RCC 7860 (cell line): Measurements from ENCODE around the gene GAD1.

ENCODE experiments used
- DNase-seq: peaks from one replicate; pipeline ENCODE4 v3.0.0-alpha.2; 2015; ENCODE audit warnings: low spot score
- FAIRE-seq: peaks from 2 replicates; lab custom pipeline; 2012; peaks lifted over from hg19 to GRCh38; lab: Jason Lieb, UNC

Gene GAD1

DNA sequence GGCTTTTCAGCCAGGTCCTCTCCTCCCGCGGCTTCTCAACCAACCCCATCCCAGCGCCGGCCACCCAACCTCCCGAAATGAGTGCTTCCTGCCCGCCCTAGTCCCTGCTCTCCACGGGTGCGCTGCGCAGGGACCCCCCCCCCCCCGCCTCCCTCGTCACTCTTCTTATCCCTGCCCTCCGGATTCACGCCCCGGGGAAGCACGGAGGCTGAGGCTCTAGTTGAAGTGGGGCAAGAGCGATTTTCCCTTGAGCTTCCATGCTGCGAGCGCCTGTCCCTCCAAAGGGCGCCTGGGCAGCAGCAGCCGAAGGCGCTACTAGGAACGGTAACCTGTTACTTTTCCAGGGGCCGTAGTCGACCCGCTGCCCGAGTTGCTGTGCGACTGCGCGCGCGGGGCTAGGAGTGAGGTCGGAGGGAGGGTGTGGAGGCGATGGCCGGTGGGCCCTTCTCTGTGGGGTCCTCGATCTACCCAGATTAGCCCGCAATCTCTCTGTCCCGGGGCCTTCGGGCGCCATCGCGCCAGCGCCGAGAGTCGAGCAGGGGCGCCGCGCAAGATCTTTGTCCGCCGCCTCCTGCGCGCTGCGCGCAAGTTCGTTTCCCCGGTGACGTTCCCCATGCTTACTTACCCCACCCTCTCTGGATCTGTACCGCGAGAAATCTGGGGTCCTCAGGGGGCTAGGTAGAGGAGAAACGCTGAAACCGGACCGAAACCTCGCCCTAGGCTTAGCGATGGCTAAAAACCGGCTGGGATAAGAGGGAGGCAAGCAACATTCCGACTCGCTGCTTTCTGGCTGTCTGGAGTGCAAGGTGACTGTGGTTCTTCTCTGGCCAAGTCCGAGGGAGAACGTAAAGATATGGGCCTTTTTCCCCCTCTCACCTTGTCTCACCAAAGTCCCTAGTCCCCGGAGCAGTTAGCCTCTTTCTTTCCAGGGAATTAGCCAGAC is 677 bp downstream of the GAD1 start:
- FAIRE-seq (no peak), DNase-seq (no peak)

DNA sequence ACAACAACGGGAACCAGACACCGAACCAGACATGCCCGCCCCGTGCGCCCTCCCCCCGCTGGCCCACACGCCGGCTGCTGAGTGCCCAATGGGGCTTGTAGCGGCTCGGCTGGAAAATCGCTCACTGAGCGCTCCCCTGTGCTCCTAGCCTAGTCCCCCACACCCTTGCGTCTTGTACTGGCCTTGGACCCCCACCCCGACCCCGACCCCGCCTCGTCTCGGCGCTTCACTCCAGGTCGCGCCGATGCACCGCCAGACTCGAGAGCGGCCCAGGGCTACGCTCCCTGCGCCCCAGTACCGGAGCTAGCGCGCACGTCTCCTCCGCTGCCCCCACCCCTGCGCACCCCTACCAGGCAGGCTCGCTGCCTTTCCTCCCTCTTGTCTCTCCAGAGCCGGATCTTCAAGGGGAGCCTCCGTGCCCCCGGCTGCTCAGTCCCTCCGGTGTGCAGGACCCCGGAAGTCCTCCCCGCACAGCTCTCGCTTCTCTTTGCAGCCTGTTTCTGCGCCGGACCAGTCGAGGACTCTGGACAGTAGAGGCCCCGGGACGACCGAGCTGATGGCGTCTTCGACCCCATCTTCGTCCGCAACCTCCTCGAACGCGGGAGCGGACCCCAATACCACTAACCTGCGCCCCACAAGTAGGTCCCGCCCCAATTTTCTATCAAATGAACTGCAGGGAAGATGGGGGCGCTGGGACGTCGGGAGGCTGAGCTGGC is 1.5 kb downstream of the GAD1 start:
- DNase-seq (no peak), FAIRE-seq (no peak)

DNA sequence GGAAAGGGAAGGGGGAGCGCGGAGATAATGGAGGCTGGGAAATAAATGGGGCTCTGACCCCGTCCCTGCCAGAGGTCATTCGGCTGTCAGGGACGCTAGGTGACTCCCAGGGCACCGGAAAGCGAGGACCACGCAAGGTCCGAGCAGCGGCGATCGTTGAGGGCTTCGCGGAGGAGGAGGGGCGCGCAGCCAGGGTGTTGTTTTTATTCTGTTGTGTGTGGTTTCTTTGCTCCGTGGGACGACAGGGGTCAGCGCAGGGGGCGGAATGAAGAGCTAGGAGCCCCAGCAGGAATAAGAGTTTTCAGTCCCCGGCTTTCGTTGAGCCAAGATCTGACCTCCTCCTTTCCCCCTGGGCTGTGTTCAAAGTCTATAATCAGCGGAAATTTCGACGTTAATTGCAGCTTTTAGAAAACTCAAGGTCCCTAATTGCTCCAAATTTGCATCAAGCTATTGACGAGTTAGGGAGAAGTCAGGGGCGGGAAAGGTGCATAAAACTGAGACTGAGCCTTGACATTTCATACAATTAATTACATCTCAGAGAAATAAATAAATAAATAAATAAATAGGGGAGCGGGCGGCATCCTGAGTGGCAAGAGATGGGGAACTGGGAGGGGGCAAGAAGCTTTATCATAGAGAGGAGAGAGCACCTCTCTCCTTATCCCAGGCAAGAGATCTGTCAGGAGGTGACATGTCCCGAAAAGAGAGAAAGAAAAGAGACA is 2.2 kb downstream of the GAD1 start:
- DNase-seq: no peak
- no peak for FAIRE-seq

DNA sequence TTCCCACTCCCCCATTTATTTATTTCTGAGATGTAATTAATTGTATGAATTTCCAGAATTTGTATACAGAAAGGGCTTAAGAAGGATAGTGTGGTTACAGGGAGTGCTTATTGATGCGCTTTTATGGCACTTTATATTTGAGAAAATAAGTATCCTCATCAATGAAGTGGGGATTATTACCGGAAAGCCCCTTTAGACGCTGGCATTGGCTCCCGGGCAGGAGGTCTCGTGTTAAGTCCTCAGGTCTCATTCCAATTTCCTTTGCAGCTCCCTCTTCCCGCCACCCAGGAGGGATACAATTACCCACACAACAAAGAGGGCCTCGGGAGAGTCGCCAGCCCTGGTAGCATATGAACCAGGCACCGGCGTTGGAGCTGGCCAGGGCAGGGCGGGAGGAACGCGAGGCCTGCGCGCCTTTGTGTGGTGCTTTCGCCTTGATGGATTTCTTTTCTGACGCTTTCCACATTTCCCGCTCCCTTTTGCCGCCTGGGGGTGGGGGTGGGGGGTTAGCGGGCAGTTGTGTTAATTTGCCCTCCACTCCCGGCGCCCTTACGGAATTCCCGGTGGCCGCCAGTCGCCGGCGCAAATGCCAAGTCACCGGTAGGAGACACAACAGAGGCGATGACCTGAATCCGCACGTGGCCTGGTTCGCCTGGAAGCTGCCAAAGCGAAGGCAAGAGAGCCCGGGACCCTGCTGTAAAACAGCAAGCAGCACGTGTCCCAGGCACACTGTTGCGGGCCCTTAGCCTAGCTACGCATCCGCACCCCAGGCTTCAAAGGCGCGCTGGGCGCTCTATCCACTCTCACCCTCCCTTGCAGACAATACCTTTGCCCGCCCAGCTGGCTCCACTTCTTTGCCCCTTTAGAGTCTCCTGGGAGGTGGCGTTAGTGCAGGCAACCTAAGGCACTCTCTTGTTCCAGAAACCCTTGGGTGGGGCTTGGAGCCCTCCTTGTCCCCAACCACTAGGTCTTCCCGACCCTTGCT is 3.3 kb downstream of the GAD1 start:
- DNase-seq: no peak
- FAIRE-seq: no peak

DNA sequence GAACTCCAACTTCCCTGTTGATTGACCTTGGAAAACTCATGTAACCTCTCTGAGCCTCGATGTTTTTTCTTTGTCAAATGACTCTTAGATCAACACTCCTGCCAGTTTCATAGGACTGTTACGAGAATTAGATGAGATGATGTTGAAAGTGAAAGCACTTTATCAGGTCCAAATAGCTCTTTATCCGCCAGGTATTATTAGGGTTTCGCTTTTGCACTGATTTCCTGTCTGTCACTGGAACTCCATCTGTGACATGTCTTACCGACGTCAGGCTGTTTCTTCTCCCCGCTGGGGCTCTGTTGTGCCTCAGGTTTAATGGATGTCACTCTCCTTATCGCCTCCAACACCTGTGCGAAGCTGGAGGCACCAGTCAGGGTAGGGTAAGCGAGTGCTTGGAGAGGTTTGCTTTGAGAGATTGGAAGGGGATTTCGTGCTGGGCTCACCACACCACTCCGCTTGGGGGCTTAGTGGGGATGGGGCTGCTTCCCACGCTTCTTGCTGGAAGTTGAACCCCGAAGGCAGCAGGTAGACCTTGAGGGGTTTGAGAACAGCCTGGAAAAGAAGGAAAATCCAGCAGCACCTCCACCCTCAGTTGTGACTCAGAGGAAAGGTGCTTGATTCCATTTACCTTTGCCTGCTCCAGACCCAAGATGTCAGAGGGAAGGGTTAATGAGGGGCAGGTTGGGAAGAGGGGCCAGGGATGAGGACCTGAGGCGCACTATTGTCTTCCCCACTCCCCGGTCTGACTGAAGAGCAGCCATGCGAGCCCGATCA is 4.3 kb downstream of the GAD1 start:
- no peak for FAIRE-seq
- DNase-seq: no peak

DNA sequence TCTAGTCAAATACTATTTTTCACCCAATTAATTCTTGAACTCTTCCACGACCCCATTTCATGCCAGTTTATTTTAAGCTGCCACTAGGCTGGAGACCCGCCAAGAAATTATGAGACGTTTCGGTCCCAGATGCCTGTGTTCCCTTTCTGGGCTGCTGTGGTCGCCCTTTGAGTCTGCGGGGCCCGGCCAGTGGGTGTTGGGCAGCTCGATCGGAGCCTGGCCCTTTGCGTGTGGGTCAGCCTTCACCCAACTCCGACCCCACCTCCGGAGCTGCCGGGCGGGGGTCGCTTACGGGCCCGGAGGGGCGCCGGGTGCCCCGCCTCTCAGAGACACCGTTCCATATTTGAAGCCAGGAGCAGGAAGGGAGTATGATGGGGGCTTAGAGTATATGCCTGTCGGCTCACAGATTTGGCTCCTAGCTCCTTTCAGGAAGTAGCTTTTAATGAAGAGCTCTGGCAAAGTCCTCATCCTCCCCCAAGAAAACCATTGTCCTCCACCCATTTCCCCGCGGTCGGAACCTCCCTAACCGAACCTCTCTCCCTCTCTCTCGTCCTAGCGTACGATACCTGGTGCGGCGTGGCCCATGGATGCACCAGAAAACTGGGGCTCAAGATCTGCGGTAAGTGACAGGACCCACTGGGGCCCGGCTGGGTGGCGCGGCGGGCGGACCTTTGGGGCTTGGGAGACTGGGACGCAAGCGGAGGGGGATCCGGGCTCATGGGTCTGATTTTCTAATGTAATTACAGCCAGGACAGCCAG is 5.0 kb downstream of the GAD1 start:
- FAIRE-seq (no peak), DNase-seq (no peak)

DNA sequence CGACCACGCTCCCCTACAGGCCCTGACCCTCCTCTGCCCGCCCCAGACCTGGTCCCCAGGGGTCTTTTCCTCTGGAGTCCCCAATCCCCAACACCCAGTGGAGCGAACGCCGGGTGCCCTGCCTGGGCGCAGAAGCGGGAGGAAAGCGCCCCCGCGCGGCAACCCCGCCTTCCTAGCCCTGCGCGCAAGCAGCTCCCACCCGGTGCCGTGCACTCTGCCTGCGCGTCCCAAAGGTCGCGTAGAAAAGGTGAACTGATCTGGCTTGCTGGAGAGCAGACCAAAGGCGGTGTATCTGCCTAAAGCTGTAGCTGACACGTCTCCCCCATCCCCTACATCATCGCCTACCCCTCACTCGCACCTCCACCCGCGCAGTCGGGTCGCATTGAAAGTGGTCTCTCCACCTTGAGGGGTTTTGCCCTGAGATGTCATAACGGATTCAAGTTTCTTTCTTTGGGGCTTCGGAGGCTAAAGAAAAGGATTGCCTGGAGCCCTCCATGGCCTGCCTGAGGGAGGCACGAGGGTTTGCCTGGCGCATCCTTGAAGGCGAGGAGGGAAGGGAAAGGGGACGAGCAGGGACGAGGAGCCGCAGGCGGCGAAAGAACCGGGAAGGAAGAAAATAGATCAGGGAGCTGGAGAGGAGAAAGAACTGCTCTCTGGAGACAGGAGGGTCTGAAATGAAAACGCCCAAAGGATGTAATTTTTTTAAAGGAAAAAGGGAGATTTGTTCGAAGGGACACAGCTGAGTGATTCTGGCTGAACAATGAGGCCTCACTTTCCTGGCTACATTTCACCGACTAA is 5.8 kb downstream of the GAD1 start:
- FAIRE-seq (no peak), DNase-seq (no peak)

DNA sequence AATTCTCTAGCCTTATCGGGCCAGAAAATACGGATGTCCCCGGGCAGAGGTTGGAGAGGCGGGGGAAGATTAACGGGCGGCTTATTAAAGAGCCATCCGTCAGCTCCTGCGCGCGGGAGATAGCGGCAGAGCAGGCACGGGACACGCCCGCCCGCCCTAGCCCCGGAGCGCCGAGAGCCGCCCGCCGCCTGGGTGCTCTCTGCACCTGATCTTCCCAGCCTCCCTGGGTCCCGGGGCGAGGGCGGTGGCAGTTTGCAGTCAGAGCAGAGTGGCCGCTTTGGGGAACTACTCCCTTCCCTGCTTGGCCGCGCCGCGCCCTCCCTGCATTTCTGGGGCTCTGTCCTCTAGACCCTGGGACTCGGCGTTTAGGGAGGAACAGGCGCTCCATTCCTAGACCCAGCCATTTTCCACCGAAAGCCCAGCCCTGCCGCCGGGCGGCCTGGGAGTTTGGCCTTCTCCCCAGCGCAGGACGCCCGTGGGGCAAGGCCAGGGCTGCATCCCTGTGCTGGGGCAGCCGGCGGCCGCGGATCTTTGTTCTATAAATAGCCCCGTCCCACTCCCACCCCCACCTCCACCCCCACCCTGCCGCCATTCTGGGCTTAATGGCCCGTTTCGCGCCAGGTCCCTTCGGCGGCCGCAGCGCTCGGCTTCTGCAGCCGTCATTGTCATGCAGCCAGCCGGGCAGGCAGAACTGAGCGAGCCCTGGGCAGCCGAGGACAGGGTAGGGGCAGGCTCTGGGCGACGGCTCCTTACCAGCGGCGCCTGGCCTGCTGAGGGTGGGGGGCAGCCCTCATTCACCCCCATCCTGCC is 6.6 kb downstream of the GAD1 start:
- FAIRE-seq: no peak

DNA sequence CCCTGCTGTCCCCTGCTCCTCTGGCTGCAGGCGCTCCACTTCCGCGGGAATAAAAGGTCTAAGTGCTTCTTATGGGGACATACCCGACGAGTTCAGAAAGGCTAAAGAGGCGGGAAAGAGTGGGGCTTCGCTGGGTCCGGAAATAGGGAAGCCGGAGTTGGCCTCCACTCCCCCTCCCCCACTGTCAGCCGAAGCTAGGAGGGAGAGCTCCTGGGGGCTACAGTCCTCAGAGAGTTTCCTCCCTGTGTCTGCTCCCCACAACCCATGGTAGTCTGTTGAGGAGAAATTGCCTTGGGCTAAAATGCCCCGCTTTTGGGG is 7.2 kb downstream of the GAD1 start:
- no peak for FAIRE-seq
- no peak for DNase-seq

More for the DNA sequence above, 6.6 kb downstream of the GAD1 start:
- DNase-seq: no peak

DNA sequence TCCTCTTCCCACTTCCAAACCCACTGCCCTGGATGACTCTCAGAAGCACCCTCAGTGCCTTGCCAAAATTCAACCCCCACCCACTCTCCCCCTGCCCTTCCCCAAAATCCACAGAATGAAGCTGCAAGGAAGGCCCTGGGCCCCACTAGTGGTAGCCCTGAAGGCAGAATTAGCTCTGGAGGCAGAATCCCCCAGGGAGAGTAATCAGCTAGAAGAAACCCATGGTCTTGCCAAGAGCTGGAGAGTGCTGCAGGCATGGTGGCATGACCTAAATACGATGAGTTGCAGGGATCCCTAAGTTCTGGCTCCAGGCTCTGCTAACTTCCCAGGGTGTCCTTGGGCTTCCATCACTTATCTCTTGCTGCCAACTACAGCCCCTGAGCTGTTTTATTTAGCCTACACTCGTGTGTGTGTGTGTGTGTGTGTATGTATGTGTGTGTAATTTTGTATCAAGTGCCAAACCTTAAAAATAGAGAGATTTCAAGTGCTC is 7.9 kb downstream of the GAD1 start:
- FAIRE-seq (no peak), DNase-seq (no peak)

DNA sequence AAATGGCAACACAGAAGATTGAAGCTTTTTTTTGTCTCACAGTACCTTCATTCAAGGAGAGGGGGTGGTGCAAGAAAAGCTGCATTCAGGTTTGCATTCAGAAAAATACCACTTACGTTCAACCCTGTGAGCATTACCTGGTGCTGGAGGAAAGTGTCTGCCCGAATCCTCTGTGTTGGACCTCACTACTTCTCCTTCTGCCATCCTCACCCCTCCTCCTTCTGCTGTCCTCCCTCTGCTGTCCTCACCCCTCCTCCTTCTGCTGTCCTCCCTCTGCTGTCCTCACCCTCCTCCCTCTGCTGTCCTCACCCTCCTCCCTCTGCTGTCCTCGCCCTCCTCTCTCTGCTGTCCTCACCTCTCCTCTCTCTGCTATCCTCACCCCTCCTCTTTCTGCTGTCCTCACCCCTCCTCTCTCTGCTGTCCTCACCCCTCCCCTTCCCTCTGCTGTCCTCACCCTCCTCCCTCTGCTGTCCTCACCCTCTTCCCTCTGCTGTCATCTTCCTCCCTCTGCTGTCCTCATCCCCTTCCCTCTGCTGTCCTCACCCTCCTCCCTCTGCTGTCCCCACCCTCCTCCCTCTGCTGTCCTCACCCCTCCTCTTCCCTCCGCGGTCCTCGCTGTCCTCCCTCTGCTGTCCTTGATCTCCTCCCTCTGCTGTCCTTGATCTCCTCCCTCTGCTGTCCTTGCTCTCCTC is 11.3 kb downstream of the GAD1 start:
- DNase-seq (no peak), FAIRE-seq (no peak)

DNA sequence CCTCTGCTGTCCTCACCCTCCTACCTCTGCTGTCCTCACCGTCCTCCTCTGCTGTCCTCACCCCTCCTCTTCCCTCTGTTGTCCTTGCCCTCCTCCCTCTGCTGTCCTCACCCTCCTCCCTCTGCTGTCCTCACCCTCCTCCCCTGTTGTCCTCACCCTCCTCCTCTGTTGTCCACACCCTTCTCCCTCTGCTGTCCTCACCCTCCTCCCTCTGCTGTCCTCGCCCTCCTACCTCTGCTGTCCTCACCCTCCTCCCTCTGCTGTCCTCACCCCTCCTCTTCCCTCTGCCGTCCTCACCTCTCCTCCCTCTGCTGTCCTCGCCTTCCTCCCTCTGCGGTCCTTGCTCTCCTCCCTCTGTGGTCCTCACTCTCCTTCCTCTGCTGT is 11.8 kb downstream of the GAD1 start:
- DNase-seq (no peak), FAIRE-seq (no peak)

DNA sequence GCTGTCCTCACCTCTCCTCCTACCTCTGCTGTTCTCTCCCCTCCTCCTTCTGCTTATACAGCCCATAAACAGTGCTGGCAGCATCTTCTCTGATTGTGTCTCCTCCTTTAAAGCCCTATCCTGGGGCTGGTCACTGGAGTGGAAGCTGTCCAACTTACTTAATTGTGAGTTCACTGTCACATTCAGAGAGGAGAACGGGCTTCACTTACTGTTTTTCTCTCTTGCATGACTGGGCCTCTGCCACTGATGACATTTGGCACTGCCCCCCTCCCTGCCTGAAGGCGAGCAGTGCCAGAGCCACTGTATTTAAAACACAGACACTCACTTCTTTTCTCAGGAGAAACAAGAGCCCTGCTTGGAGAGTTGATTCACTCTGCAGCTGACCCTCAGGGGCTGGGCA is 12.3 kb downstream of the GAD1 start:
- FAIRE-seq (no peak), DNase-seq (no peak)

DNA sequence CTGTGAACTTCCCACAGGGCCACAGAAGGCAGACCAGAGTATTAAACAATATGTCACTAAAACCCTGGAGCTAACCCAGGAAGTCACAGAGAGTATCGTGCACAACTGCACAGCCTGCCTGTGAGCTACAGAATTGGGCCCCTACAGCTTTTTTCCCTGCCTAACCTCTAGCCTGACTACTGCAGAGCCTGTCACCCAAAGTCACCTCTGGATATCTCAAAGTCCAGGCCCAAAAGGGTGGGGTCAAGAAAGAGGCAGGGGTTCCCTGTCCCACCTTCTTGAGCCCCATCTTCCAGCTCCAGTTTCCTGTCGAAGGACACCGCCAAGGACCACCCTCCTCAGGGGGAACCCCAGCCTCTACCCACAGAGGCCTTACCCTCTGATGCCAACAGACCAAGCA is 13.5 kb downstream of the GAD1 start:
- DNase-seq (no peak), FAIRE-seq (no peak)

DNA sequence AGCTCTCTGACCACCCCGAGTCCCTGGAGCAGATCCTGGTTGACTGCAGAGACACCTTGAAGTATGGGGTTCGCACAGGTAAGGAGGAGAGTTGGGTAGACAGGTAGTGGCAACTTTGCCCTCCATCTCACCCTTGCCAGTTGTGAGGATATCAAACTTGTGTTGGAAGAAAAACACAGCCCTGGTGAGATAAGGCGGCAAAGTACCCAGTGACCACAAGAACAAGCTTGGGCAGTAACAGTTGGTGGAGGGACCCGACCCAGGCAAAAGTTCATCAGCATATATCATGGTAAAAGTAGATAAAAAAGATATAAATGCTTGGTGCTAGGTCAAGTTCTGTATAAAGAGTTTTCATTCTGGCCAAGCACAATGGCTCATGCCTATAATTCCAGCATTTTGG is 14.4 kb downstream of the GAD1 start:
- FAIRE-seq: no peak
- DNase-seq: no peak

DNA sequence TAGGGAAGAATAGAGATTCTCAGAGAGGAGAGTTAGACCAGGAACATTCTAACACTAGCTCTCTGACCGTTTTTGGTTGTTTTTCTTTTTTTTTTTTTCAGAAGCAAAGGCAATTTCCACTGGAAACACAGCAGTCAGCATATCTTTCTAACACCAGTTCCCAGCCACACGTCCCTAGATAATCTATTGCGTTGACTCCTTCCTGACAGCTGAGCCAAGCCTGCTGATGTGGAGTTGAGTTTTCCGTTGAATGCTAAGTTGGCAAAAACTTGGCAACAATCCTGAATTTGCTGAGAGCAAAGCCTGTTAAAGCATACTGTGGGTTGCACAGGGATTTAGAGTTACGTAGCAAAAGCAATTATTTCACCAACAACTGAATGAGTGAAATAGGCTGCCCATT is 19.3 kb downstream of the GAD1 start:
- FAIRE-seq: no peak
- no peak for DNase-seq

DNA sequence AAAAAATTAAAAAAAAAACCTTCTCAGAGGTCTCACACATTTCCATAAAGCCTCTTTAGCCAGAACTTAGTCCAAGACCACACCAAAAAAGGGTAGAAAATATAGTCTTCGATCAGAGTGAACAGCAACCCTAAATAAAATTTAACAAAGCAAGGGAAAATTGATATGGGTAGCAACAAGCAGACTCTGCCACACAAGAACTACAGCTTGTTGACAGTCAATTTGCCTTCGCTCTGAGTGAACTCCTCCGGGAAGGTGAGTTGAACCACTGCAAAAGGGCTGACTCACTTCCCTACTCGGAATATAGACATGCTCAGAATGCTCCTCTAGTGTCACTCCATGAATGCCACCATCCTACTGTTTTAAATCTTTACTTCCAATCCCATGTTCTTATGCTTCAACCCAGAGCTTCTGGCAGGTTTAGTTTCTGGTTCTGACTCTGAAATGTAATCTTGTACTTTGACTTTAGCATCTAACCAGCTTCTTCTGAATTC is 24.1 kb downstream of the GAD1 start:
- FAIRE-seq (no peak), DNase-seq (no peak)
